Astrocyte of the spinal cord (primary cell): Measurements from ENCODE around the gene CC2D2B.
A peak's percentile ranks its signal among the peaks of the same experiment; 100 is the strongest.
"Not testable (repeated sequence)": the region's sequence is repeated elsewhere in the genome, so short reads cannot be mapped to it uniquely, and the experiment has no call there.

ENCODE experiments used
- DNase-seq: peaks from one replicate; pipeline ENCODE4 v3.0.0; 2011; ENCODE audit warnings: low read depth, low spot score
- H3K4me3 ChIP-seq: 2 replicates; pipeline ENCODE4 v1.5.1; 2011; ENCODE audit warnings: low read depth, mild to moderate bottlenecking, low read length, moderate library complexity
- in situ Hi-C: cut with HindIII; loops from 2 replicates; pipeline ENCODE4 v1.10.0; 2017; ENCODE audit warnings: low sequenced_read_pairs
- TF ChIP-seq, protein P1 (sequence below): IDR thresholded peaks from 2 replicates; pipeline ENCODE4 v1.5.1; 2012; ENCODE audit warnings: low read depth, mild to moderate bottlenecking, low read length, inconsistent platforms

The CC2D2B gene

DNA sequence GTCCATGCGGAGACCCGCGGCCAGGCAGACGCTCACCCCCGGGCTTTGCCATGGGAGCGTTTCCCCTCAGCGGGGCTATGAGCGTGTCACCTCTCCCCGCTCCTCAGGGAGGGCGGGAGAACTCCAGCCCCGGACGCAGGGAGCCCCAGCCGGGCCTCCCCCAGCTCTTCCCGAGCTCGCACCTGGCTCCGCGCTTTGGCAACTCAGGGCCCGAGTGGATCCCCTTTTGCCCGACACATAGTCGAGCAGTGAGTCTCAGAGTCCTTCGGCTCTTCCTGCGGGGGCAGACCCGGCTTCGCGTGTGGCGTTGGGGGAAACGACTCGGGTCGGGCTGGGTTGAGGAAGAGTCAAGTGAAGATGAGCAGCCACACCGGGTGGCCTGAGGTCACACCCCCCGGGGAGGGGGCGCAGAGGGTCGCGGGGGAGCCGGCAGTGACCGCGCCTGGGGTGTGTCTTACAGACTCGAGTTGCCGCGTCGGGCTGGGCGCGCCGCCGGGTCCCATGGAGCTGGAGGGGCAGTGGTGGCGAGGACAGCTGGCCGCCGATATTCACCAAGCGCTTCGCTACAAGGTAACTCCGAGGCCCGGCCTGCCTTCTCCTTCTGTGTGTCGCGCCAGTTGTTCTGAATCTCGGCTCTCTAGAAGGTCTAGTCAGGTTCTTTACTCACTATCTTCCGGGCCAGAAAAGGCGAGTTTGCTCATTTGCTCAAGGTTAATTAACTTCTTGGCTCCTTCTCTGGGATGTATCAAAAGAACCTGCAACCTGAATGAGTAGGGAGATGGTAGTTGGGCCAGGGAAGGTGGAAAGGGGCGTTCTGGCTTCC lies 136.3 kb downstream of the CC2D2B start:
- peak overlapping the region; percentile 87 for H3K4me3 ChIP-seq
- in situ Hi-C loops = no loop called here
- DNase-seq = peak; percentile 43
- TF ChIP-seq, protein P1, sequence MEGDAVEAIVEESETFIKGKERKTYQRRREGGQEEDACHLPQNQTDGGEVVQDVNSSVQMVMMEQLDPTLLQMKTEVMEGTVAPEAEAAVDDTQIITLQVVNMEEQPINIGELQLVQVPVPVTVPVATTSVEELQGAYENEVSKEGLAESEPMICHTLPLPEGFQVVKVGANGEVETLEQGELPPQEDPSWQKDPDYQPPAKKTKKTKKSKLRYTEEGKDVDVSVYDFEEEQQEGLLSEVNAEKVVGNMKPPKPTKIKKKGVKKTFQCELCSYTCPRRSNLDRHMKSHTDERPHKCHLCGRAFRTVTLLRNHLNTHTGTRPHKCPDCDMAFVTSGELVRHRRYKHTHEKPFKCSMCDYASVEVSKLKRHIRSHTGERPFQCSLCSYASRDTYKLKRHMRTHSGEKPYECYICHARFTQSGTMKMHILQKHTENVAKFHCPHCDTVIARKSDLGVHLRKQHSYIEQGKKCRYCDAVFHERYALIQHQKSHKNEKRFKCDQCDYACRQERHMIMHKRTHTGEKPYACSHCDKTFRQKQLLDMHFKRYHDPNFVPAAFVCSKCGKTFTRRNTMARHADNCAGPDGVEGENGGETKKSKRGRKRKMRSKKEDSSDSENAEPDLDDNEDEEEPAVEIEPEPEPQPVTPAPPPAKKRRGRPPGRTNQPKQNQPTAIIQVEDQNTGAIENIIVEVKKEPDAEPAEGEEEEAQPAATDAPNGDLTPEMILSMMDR = no peak

DNA sequence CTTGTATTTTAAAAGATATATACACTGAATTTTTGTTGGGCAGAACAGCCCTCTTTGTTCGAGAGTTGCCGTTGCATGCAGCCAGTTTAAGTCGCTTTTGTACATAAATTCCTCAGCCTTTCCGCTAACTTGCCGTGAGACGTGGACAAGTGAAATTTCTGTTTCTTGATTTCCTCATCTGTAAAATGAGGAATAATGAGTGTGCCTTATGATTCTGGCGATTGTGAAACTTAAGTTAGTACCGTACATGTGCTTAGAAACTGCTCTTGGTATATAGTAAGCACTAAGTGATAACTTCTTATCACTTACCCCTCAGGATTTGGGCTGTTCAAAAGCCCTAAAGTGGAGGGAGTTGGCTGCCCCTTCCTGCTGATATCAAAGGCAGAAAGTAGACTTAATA lies 137.0 kb downstream of the CC2D2B start:
- in situ Hi-C loops = no loop called here
- peak; percentile 52 for DNase-seq
- TF ChIP-seq, protein P1 = no peak
- peak overlapping the region; percentile 87 for H3K4me3 ChIP-seq

DNA sequence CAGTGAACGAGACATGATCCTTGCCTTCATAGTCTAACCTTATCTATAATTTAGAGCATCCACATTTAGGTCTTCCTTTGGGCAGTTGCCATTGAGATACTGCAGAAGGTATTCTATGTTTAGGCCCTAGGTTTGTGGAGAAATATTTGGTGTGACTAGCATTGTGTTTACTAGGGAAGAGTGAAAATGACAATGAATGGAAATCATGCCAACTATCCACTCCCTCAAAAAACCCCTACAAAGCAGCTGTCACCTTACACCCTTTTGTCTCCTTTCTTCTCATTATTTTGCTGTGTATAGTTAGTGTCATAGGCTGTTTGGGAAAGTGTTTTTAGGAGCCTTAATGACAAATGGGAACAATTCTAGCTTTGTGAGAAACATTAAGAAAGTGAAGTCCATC lies 138.8 kb downstream of the CC2D2B start:
- H3K4me3 ChIP-seq = no peak overlapping the region
- TF ChIP-seq, protein P1 = no peak
- no peak for DNase-seq
- in situ Hi-C loops = no loop called here

DNA sequence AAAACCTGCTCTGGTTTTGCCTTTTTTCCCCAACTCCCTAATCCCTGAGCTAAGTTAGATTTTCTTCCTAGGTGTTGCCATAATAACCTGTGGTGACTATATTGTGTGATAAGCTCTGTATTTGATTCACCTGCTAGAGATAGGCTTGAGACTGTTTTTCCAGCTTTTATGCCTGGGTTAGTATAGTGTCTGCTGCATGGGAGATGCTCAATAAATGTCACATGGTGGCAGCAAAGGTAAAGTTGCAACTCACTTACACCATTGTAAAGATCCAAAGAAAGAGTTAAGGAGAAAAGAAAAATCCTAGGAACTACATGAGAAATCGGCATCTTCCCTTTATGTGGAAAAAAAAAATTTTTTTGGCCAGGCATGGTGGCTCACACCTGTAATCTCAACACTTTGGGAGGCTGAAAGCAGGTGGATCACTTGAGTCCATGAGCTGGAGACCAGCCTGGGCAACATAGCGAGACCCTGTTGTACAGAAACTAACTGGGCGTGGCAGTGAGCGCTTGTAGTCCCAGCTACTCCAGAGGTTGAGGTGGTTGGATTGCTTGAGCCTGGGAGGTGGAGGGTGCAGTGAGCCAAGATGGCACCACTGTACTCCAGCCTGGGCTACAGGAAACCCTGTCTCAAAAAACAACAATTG lies 139.4 kb downstream of the CC2D2B start:
- no peak overlapping the region for H3K4me3 ChIP-seq
- TF ChIP-seq, protein P1 = peak; percentile 1
- DNase-seq = no peak
- in situ Hi-C loops = no loop called here

DNA sequence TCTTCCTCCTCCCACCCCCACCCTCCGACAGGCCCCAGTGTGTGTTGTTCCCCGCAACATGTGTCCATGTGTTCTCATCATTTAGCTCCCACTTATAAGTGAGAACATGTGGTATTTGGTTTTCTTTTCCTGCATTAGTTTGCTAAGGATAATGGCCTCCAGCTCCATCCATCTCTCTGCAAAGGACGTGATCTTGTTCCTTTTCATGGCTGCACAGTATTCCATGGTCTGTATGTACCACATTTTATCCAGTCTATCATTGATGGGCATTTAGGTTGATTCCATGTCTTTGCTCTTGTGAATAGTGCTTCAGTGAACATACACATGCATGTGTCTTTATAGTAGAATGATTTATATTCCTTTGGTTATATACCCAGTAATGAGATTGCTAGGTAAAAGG lies 140.2 kb downstream of the CC2D2B start:
- in situ Hi-C loops, H3K4me3 ChIP-seq, DNase-seq: not testable (repeated sequence)

DNA sequence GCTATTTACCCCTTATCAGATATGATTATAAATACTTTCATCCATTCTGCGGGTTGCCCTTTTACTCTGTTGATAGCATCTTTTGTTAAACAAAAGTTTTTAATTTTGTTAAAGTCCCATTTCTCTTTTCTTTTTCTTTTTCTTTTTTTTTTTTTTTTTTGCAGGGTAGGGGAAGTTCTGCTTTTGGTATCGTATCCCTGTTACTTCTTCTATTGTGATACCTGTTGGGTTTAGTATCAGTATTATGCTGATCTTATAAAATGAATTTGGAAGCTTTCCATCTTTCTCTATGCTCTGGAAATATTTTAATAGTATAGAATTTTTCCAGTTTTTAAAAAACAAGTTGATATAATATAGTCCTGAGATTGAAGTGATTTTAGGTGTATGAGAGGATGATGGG lies 141.6 kb downstream of the CC2D2B start:
- TF ChIP-seq, protein P1 = no peak
- no peak overlapping the region for H3K4me3 ChIP-seq
- in situ Hi-C loops = no loop called here
- DNase-seq = no peak

DNA sequence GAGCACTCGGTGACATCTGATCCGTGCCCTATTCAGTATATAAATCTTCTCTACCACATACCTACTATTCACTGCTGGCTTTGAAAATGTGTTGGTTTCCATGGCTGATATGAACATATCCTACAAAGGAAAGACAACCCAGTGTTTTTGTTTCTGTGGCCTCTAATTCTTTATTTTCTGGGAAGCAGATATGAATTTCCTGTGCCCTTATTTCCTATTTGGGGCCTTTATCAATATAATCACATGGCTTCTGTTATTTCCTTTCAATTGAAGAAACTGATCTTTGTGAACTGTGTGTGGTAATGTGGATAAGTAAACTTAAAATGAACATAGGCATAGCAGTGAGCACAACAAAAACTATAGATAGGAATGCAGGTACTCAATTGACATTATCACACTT lies 146.2 kb downstream of the CC2D2B start:
- TF ChIP-seq, protein P1 = no peak
- in situ Hi-C loops = no loop called here
- no peak for DNase-seq
- no peak overlapping the region for H3K4me3 ChIP-seq
